ENCODE data around the gene ADGRD2. TPM values are rescaled to one million over a fixed set of nuclear protein-coding genes. Genes with fewer than 3 reads are reported as not detected.

The ADGRD2 gene
- total and polyA plus RNA-seq, 7 donors: not detected

DNA sequence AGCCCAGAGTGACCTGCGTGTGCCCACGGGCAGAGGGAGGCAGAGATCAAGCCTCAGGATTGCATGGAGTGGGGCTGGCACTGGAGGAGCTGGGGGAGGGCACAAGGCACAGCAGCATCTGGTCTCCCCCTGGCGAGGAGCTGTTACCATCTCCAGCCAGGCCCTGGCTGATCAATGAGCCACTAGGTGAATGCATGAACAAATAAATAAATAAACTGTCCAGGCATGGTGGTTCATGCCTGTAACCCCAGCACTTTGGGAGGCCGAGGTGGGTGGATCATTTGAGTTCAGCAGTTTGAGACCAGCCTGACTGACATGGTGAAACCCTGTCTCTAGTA lies 20.8 kb upstream of the ADGRD2 start:
- Histone ChIP-seq H3K4me1 (peaks cover 0 to 2% (median 0%) of the 10 kb centered on the region in 4 donors), H3K9me3 (no peaks in the 10 kb centered on the region), H3K27ac (no peak overlapping the region), H3K36me3 (no peaks in the 10 kb centered on the region), H3K27me3 (no peaks in the 10 kb centered on the region), H3K4me3 (no peak overlapping the region)
- WGBS, 2 donors: 43 to 75% methylated on average over 4 of the region's 4 CpGs
- DNase-seq: no peak
- TF ChIP-seq POLR2AphosphoS5 (IDR thresholded peaks at IDR 0.05) (no peak), POLR2A (IDR thresholded peaks at IDR 0.05) (no peak), EP300 (IDR thresholded peaks at IDR 0.05) (no peak)
- TF ChIP-seq, protein P1, sequence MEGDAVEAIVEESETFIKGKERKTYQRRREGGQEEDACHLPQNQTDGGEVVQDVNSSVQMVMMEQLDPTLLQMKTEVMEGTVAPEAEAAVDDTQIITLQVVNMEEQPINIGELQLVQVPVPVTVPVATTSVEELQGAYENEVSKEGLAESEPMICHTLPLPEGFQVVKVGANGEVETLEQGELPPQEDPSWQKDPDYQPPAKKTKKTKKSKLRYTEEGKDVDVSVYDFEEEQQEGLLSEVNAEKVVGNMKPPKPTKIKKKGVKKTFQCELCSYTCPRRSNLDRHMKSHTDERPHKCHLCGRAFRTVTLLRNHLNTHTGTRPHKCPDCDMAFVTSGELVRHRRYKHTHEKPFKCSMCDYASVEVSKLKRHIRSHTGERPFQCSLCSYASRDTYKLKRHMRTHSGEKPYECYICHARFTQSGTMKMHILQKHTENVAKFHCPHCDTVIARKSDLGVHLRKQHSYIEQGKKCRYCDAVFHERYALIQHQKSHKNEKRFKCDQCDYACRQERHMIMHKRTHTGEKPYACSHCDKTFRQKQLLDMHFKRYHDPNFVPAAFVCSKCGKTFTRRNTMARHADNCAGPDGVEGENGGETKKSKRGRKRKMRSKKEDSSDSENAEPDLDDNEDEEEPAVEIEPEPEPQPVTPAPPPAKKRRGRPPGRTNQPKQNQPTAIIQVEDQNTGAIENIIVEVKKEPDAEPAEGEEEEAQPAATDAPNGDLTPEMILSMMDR (IDR thresholded peaks at IDR 0.05): no peak
- intact Hi-C loops (cut with DNase I): loop anchor here (10.0 kb wide), 1 partner anchor 105 kb away; no protein-coding TSS in a partner anchor

DNA sequence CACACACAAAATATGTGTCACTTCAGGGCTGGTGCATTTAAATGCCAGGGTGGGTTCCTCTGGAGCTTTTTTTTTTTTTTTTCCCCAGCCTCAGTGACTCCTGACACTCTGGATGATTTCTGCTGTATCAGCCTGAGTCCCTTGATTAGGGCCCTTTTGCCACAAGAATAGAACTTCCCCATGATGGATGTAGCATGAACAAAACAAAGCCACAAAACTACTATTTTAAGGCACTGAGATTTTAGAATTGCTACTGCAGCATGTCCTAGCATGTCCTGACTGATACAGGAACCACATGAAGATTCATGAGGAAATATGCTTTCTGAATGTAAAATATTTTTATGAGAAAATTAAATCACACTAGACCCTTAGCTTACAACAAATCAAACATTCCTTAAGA lies 13.9 kb upstream of the ADGRD2 start:
- intact Hi-C loops (cut with DNase I): no loop called here
- H3K4me1 ChIP-seq: no peaks in the 10 kb centered on the region
- peaks cover 0 to 3% (median 0%) of the 10 kb centered on the region in 3 donors for H3K27me3 ChIP-seq
- no peak overlapping the region for H3K4me3 ChIP-seq
- no peaks in the 10 kb centered on the region for H3K36me3 ChIP-seq
- TF ChIP-seq, protein P1 (IDR thresholded peaks at IDR 0.05): no peak
- TF ChIP-seq POLR2AphosphoS5 (IDR thresholded peaks at IDR 0.05) (no peak), EP300 (IDR thresholded peaks at IDR 0.05) (no peak), POLR2A (IDR thresholded peaks at IDR 0.05) (no peak)
- no peak for DNase-seq
- no peak overlapping the region for H3K27ac ChIP-seq
- peaks cover 0 to 2% (median 0%) of the 10 kb centered on the region in 4 donors for H3K9me3 ChIP-seq

DNA sequence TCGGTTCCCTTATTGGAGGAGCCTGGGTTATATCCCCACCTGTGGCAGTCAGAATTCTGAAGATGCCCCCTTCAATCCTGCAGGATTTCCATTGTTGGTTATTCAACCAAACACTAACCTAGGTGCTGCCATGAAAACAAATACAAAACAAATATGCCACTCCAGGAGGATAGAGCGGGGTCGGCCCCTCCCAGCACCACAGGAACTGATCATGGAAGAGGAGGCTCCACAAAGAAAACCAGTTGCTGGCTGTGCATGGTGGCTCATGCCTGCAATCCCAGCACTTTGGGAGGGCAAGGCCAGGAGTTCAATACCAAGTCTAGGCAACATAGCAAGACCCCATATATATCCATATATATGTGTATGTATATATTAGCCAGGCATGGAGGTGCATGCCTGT lies 13.2 kb upstream of the ADGRD2 start:
- 93 to 94% methylated on average over 3 of the region's 3 CpGs for WGBS, 2 donors

DNA sequence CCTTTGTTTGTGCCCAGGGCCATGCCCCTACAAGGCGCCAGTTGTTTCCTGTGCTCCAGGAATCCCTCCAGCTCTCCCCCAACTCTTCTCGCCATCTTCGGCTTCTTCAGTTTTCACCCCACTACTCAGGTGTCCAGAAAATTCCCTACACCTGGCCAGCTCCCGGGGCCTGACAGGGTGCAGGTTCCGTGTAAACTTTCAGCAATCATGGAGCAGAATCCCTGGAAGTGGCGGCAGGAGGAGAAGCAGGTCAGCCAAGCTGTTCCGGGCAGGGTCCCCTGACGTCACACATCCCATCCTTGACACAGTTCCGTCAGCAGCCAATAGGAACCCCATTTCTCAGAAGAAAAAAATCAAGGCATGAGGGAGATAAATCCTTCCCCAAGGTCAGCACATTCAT lies 12.2 kb upstream of the ADGRD2 start:
- TF ChIP-seq EP300 (IDR thresholded peaks at IDR 0.05): no peak
- TF ChIP-seq, protein P1 (IDR thresholded peaks at IDR 0.05): no peak
- TF ChIP-seq POLR2AphosphoS5 (IDR thresholded peaks at IDR 0.05): no peak
- TF ChIP-seq POLR2A (IDR thresholded peaks at IDR 0.05): no peak
- no peaks in the 10 kb centered on the region for H3K36me3 ChIP-seq
- no peaks in the 10 kb centered on the region for H3K4me1 ChIP-seq
- no peak overlapping the region for H3K4me3 ChIP-seq
- intact Hi-C loops (cut with DNase I): no loop called here
- H3K9me3 ChIP-seq: peaks cover 0 to 2% (median 0%) of the 10 kb centered on the region in 4 donors
- H3K27me3 ChIP-seq: peaks cover 0 to 3% (median 0%) of the 10 kb centered on the region in 3 donors
- DNase-seq: peak; percentile 21
- no peak overlapping the region for H3K27ac ChIP-seq
- WGBS, 2 donors: 87 to 89% methylated on average over 9 of the region's 9 CpGs

More for the DNA sequence above, 13.2 kb upstream of the ADGRD2 start:
- peak; percentile 26 for DNase-seq
- no peak overlapping the region for H3K4me3 ChIP-seq
- no peaks in the 10 kb centered on the region for H3K36me3 ChIP-seq
- H3K9me3 ChIP-seq: peaks cover 0 to 2% (median 0%) of the 10 kb centered on the region in 4 donors
- H3K27ac ChIP-seq: no peak overlapping the region
- intact Hi-C loops (cut with DNase I): no loop called here
- TF ChIP-seq POLR2AphosphoS5 (IDR thresholded peaks at IDR 0.05) (no peak), EP300 (IDR thresholded peaks at IDR 0.05) (no peak), POLR2A (IDR thresholded peaks at IDR 0.05) (no peak)
- H3K4me1 ChIP-seq: no peaks in the 10 kb centered on the region
- H3K27me3 ChIP-seq: peaks cover 0 to 3% (median 0%) of the 10 kb centered on the region in 3 donors

DNA sequence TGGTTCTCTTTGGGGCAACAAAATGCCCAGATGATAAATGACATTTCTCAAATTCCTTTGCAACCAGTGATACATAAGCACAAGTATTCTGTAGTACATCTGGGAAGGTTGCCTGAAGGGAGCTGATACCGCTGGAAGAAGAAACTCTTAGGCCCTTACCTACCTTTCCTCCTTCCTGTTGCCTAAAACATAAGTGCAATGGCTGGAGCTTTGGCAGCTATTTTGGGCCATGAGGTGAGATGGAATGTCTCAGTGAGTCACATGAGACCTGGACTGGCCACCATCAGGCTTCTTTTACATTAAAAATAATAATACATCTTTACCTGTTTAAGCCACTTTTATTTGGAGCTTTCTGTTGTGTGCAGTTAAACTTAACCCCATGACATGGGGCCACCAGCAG lies 11.2 kb upstream of the ADGRD2 start:
- WGBS, 2 donors: 94 to 98% methylated on average over 1 of the region's 1 CpG
- H3K27me3 ChIP-seq: peaks cover 0 to 3% (median 0%) of the 10 kb centered on the region in 3 donors
- H3K9me3 ChIP-seq: peaks cover 0 to 2% (median 0%) of the 10 kb centered on the region in 4 donors
- intact Hi-C loops (cut with DNase I): no loop called here
- TF ChIP-seq, protein P1 (IDR thresholded peaks at IDR 0.05): no peak
- TF ChIP-seq EP300 (IDR thresholded peaks at IDR 0.05) (no peak), POLR2A (IDR thresholded peaks at IDR 0.05) (no peak), POLR2AphosphoS5 (IDR thresholded peaks at IDR 0.05) (no peak)
- no peaks in the 10 kb centered on the region for H3K4me1 ChIP-seq
- no peak overlapping the region for H3K4me3 ChIP-seq
- no peaks in the 10 kb centered on the region for H3K36me3 ChIP-seq
- no peak overlapping the region for H3K27ac ChIP-seq
- no peak for DNase-seq
